Loucy (cell line): ENCODE results near the gene POMT2.

ENCODE experiments used
- H2AFZ ChIP-seq: fragments of 200-600 bp; sonication (generic); 2 replicates; pipeline ENCODE4 v1.6.0; 2016; ENCODE audit warnings: antibody characterized with exemption, mild to moderate bottlenecking, low read length, moderate library complexity
- H3F3A ChIP-seq: fragments of 200-600 bp; 2 replicates; pipeline ENCODE4 v1.6.0; 2016; ENCODE audit warnings: antibody characterized with exemption, low read depth, mild to moderate bottlenecking
- H3K27me3 ChIP-seq: fragments of 200-600 bp; sonication (generic); 2 replicates; pipeline ENCODE4 v1.6.1; 2014; ENCODE audit warnings: low read length, mild to moderate bottlenecking; ENCODE audit not compliant: insufficient read depth, poor library complexity, severe bottlenecking
- H3K36me3 ChIP-seq: fragments of 200-600 bp; sonication (generic); 2 replicates; pipeline ENCODE4 v1.6.1; 2016; ENCODE audit warnings: low read length; ENCODE audit not compliant: insufficient read depth
- H3K4me1 ChIP-seq: fragments of 200-600 bp; sonication (generic); 2 replicates; pipeline ENCODE4 v1.5.1; 2014; ENCODE audit warnings: low read length, mild to moderate bottlenecking; ENCODE audit not compliant: insufficient read depth, poor library complexity, severe bottlenecking
- H3K4me2 ChIP-seq: fragments of 200-600 bp; sonication (generic); 2 replicates; pipeline ENCODE4 v1.6.0; 2014; ENCODE audit warnings: antibody characterized with exemption, low read length, low read depth, mild to moderate bottlenecking; ENCODE audit not compliant: poor library complexity, severe bottlenecking
- H3K4me3 ChIP-seq: fragments of 200-600 bp; sonication (generic); 2 replicates; pipeline ENCODE4 v1.5.1; 2014; ENCODE audit warnings: low read length, mild to moderate bottlenecking, mixed read lengths; ENCODE audit not compliant: poor library complexity, severe bottlenecking
- H3K79me2 ChIP-seq: fragments of 200-600 bp; sonication (generic); 2 replicates; pipeline ENCODE4 v1.6.1; 2014; ENCODE audit warnings: low read length; ENCODE audit not compliant: insufficient read depth
- H3K9ac ChIP-seq: fragments of 200-600 bp; sonication (generic); 2 replicates; pipeline ENCODE4 v1.6.0; 2014; ENCODE audit warnings: mild to moderate bottlenecking, low read depth, low read length, moderate library complexity; ENCODE audit not compliant: poor library complexity, severe bottlenecking
- H3K9me2 ChIP-seq: fragments of 200-600 bp; sonication (generic); replicated peaks from 2 replicates; pipeline ENCODE4 v1.6.1; 2016; ENCODE audit warnings: low read depth, low read length, mixed read lengths
- H3K9me3 ChIP-seq: fragments of 200-600 bp; sonication (generic); 2 replicates; pipeline ENCODE4 v1.6.1; 2014; ENCODE audit warnings: mild to moderate bottlenecking, antibody characterized with exemption, low read length, low read depth; ENCODE audit not compliant: insufficient read depth
- H4K20me1 ChIP-seq: fragments of 200-600 bp; sonication (generic); 2 replicates; pipeline ENCODE4 v1.6.0; 2014; ENCODE audit warnings: antibody characterized with exemption, low read length, mild to moderate bottlenecking; ENCODE audit not compliant: insufficient read depth, poor library complexity, severe bottlenecking
- EZH2phosphoT487 ChIP-seq: fragments of 200-600 bp; IDR thresholded peaks from 2 replicates; pipeline ENCODE4 v1.6.1; 2018; ENCODE audit warnings: antibody characterized with exemption, mild to moderate bottlenecking, moderate library complexity, borderline replicate concordance
- TF ChIP-seq, protein P1 (sequence below): fragments of 200-600 bp; sonication (generic); conservative IDR thresholded peaks from 2 replicates; pipeline ENCODE4 v1.5.1; 2014; ENCODE audit warnings: mild to moderate bottlenecking, antibody characterized with exemption, low read length

The POMT2 gene

DNA sequence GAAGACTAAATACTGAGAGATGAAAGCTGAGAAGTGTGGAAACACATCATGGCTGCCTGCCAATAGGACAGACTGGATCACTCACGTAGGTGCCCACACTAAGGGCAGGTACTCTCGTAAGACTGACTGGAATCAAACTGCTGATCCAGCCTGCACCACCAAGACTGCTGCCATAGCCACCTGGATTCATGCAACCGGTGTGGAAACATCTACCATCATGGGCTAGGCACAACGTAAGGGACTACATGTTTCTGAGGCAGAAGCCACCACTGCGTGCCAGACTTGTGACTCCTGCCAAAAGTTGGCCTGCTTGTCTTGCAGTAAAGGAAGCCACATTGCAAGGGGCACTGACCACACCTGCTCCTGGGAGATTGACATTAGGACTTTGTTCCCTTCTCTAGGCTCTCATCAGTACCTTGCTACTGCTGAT lies 3.8 kb downstream of the POMT2 start:
- no peak for TF ChIP-seq EZH2phosphoT487
- TF ChIP-seq, protein P1, sequence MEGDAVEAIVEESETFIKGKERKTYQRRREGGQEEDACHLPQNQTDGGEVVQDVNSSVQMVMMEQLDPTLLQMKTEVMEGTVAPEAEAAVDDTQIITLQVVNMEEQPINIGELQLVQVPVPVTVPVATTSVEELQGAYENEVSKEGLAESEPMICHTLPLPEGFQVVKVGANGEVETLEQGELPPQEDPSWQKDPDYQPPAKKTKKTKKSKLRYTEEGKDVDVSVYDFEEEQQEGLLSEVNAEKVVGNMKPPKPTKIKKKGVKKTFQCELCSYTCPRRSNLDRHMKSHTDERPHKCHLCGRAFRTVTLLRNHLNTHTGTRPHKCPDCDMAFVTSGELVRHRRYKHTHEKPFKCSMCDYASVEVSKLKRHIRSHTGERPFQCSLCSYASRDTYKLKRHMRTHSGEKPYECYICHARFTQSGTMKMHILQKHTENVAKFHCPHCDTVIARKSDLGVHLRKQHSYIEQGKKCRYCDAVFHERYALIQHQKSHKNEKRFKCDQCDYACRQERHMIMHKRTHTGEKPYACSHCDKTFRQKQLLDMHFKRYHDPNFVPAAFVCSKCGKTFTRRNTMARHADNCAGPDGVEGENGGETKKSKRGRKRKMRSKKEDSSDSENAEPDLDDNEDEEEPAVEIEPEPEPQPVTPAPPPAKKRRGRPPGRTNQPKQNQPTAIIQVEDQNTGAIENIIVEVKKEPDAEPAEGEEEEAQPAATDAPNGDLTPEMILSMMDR, result no peak
- Histone ChIP-seq H3K27me3 (no peaks in the 10 kb centered on the region), H3K9me2 (no peaks in the 10 kb centered on the region), H3K9ac (peak overlapping the region; percentile 19), H3K4me3 (no peak overlapping the region), H3K36me3 (no peaks in the 10 kb centered on the region), H3F3A (no peaks in the 10 kb centered on the region), H3K4me1 (peaks cover 24% of the 10 kb centered on the region), H3K79me2 (peaks cover 4% of the 10 kb centered on the region; the same call in 1 of the 2 replicates), H4K20me1 (peaks cover 3% of the 10 kb centered on the region), H3K4me2 (no peak overlapping the region), H2AFZ (no peak overlapping the region), H3K9me3 (no peaks in the 10 kb centered on the region)

DNA sequence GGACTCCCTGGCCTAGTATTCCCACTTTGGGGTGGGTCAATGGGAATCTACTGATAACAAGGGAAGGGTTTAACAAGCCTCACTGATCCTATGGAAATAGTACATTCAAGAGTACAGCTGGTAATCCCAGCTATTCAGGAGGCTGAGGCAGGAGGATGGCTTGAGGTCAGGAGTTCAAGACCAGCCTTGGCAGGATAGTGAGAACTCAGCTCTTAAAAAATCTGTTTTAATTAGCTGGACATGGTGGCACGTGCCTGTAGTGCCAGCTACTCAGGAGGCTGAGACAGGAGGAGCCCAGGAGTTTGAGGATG lies 4.5 kb downstream of the POMT2 start:
- Histone ChIP-seq H3K79me2 (peaks cover 4% of the 10 kb centered on the region; the same call in 1 of the 2 replicates), H2AFZ (no peak overlapping the region), H3K4me2 (no peak overlapping the region), H4K20me1 (peaks cover 3% of the 10 kb centered on the region), H3K27me3 (no peaks in the 10 kb centered on the region), H3K9me2 (no peaks in the 10 kb centered on the region), H3K4me3 (no peak overlapping the region), H3F3A (no peaks in the 10 kb centered on the region), H3K4me1 (peaks cover 22% of the 10 kb centered on the region), H3K9me3 (no peaks in the 10 kb centered on the region), H3K9ac (peak overlapping the region; percentile 19), H3K36me3 (peaks cover 5% of the 10 kb centered on the region; the same call in 1 of the 2 replicates)
- TF ChIP-seq, protein P1, result no peak

DNA sequence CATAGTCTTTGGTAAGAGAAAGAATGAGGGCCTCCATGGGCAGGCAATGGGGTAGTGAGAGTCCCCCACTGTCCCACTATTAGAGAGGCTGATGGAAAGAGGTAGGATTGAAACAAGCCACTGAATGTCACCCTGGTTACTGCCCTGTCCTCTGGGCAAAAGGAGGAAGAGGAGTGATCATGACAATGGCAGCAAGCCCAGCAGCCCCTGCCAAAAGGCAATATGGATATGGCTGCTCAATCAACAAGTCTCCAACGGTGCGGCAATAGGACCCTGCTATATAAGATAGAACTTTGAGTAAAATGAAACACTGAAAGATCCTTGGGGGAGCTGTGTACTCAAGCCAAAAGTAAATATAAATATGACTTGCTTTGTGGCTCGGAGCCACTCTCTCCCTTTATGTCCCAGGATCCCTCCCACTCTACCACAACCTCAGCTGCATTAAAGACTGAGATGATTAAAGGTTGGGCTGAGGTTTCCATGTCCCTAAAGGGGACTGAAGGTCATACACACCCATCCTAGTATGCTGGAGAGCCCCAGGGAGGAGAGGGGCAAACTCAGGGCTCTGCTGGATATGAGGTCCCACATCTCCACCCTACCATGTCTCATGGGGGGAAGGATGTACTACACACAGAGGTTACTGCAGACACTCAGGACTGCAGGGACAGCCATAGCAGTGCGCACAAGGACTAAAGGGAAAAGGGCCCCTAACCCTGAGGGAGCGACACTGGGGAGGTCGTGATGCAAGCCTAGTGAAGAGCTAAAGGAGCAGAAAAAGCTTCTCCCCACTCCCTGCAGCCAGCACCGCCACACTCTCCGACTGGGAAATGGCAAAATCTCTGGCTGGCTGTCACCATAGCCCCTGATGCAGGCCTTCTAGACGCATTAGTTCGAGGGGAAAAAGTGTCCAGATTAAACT lies 5.9 kb downstream of the POMT2 start:
- no peaks in the 10 kb centered on the region for H3F3A ChIP-seq
- H3K27me3 ChIP-seq, result no peaks in the 10 kb centered on the region
- H2AFZ ChIP-seq, result no peak overlapping the region
- peaks cover 19% of the 10 kb centered on the region for H3K4me1 ChIP-seq
- no peak overlapping the region for H3K4me3 ChIP-seq
- H4K20me1 ChIP-seq, result no peaks in the 10 kb centered on the region
- H3K9ac ChIP-seq, result peak overlapping the region; percentile 31
- peaks cover 4% of the 10 kb centered on the region; the same call in 1 of the 2 replicates for H3K79me2 ChIP-seq
- TF ChIP-seq, protein P1, result no peak
- no peak for TF ChIP-seq EZH2phosphoT487
- H3K9me2 ChIP-seq, result no peaks in the 10 kb centered on the region
- no peak overlapping the region for H3K4me2 ChIP-seq
- peaks cover 5% of the 10 kb centered on the region; the same call in 1 of the 2 replicates for H3K36me3 ChIP-seq
- H3K9me3 ChIP-seq, result no peaks in the 10 kb centered on the region
